PC-9 (cell line): ENCODE data around the gene FREM3. TPM values are rescaled to one million over a fixed set of nuclear protein-coding genes. Genes with fewer than 3 reads are reported as not detected.

Source experiments
- BruUV-seq: library from RNA; stranded (reverse); fragments of 400-500 nt; replicated peaks from 2 replicates; lab custom pipeline; 2021; lab: Mats Ljungman, UMichigan
- CTCF ChIA-PET: fragments of 300-600 bp; sonication (Branson Sonifier 250); formaldehyde crosslinking; loops from one replicate; lab custom pipeline; 2022; ENCODE audit warnings: antibody characterized with exemption; lab: Charles Lee
- POLR2A ChIA-PET: fragments of 300-600 bp; sonication (Branson Sonifier 250); formaldehyde crosslinking; loops from one replicate; lab custom pipeline; 2022; ENCODE audit warnings: antibody characterized with exemption; ENCODE audit not compliant: unreplicated experiment; lab: Charles Lee
- DNase-seq, 2 experiments: peaks; one replicate each; pipeline versions ENCODE4 v3.0.0 to v3.0.0-alpha.2; 2015 to 2022; ENCODE audit warnings: mixed read lengths in 1 of 2
- H2AFZ ChIP-seq: fragments of 200-600 bp; sonication (generic); 2 replicates; pipeline ENCODE4 v1.8.1; 2017; ENCODE audit warnings: antibody characterized with exemption
- H3F3A ChIP-seq: fragments of 200-600 bp; sonication (generic); 2 replicates; pipeline ENCODE4 v1.8.1; 2017; ENCODE audit warnings: antibody characterized with exemption, mild to moderate bottlenecking, low read depth; ENCODE audit not compliant: insufficient read depth
- H3K27ac ChIP-seq: fragments of 200-600 bp; sonication (generic); 2 replicates; pipeline ENCODE4 v1.6.1; 2016; ENCODE audit warnings: mixed run types
- H3K27me3 ChIP-seq: fragments of 200-600 bp; sonication (generic); 2 replicates; pipeline ENCODE4 v1.6.1; 2016; ENCODE audit warnings: low read depth, mixed run types; ENCODE audit not compliant: insufficient read depth
- H3K36me3 ChIP-seq: fragments of 200-600 bp; sonication (generic); 2 replicates; pipeline ENCODE4 v1.6.1; 2016; ENCODE audit warnings: low read depth, mixed run types
- H3K4me1 ChIP-seq: fragments of 200-600 bp; sonication (generic); replicated peaks from 2 replicates; pipeline ENCODE4 v1.6.1; 2016; ENCODE audit warnings: mixed run types; ENCODE audit not compliant: insufficient read depth
- H3K4me2 ChIP-seq: fragments of 200-600 bp; sonication (generic); 2 replicates; pipeline ENCODE4 v1.6.1; 2017; ENCODE audit warnings: mixed run types
- H3K4me3 ChIP-seq: fragments of 200-600 bp; sonication (generic); 2 replicates; pipeline ENCODE4 v1.6.1; 2016; ENCODE audit warnings: mixed run types
- H3K79me2 ChIP-seq: fragments of 200-600 bp; sonication (generic); 2 replicates; pipeline ENCODE4 v1.6.1; 2017; ENCODE audit warnings: low read depth, mixed run types
- H3K9me2 ChIP-seq: fragments of 200-600 bp; sonication (generic); 2 replicates; pipeline ENCODE4 v1.8.1; 2017; ENCODE audit warnings: mild to moderate bottlenecking; ENCODE audit not compliant: insufficient read depth
- H3K9me3 ChIP-seq: fragments of 200-600 bp; sonication (generic); 2 replicates; pipeline ENCODE4 v1.8.1; 2016; ENCODE audit warnings: low read depth; ENCODE audit not compliant: insufficient read depth
- H4K20me1 ChIP-seq: fragments of 200-600 bp; sonication (generic); 2 replicates; pipeline ENCODE4 v1.8.1; 2017; ENCODE audit not compliant: insufficient read depth
- CTCF ChIP-seq: fragments of 200-600 bp; sonication (generic); conservative IDR thresholded peaks from 2 replicates; pipeline ENCODE4 v1.6.1; 2017; ENCODE audit warnings: mixed run types, antibody characterized with exemption, mild to moderate bottlenecking, moderate library complexity
- EZH2 ChIP-seq: fragments of 200-600 bp; sonication (generic); IDR thresholded peaks from 2 replicates; pipeline ENCODE4 v1.8.0; 2017; ENCODE audit warnings: antibody characterized with exemption, low read depth
- intact Hi-C: fragments of 100-400 bp; cut with micrococcal nuclease; formaldehyde crosslinking; loops from one replicate; pipeline ENCODE4 v1.10.0; 2022; ENCODE audit not compliant: unreplicated experiment
- total RNA-seq: library from RNA; stranded (reverse); gene quantifications from 2 replicates; pipeline ENCODE4 v1.2.3, GENCODE V29; 2021

FREM3 gene
- total RNA-seq, 1 experiment from 2014 or later, result not detected

DNA sequence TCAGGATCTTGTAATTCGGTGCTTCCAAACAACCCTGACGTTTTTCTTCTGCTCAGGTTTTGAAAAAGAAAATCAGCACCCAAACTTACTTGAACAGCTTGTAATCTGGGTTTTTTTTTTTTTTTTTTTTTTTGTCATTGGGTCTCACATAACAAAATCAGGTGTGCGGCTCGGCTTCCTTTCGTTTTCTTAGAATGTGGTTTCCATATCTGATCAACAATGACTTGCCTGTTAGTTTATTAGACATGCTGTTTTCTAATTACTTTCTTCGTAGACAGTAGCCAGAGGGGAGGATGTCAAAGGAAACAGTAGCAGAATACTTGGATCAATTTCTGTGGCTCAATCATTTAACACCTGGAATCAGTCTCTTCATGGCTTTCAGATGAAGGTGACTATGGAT, 890 bp upstream of the FREM3 start:
- intact Hi-C loops, result no loop called here
- Histone ChIP-seq H3K79me2 (no peaks in the 10 kb centered on the region), H3K4me1 (no peaks in the 10 kb centered on the region), H4K20me1 (no peaks in the 10 kb centered on the region), H3K4me2 (no peak overlapping the region), H3F3A (no peaks in the 10 kb centered on the region), H3K27ac (no peak overlapping the region), H2AFZ (no peak overlapping the region), H3K9me2 (no peaks in the 10 kb centered on the region), H3K36me3 (no peaks in the 10 kb centered on the region), H3K9me3 (no peaks in the 10 kb centered on the region), H3K27me3 (no peaks in the 10 kb centered on the region), H3K4me3 (no peak overlapping the region)
- TF ChIP-seq EZH2, result no peak
- no peak for TF ChIP-seq CTCF
- ChIA-PET POLR2A (no interaction called here), CTCF (no interaction called here)
- BruUV-seq, result no TSS peak
- DNase-seq, result no peak

DNA sequence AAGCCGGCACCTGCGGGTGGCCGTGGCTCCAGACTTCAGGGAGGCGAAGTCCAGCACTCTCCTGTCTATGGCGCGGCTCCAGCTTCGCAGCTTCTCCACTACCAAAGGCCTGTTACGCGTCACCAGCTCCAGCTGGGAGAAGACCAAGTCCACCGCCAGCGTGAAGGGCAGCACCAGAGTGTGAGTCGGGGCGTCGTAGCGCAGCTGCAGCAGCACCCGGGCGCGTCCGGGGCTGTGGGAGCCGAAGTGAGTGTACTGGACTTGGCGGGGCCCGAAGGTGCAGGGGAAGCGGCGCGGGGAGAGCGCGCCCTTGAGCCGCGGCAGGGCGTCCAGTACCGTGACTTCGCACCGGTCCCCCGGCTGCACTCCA, 444 bp downstream of the FREM3 start:
- intact Hi-C loops, result no loop called here
- Histone ChIP-seq H3K4me2 (no peak overlapping the region), H3K4me1 (no peaks in the 10 kb centered on the region), H2AFZ (no peak overlapping the region), H3F3A (no peaks in the 10 kb centered on the region), H3K27ac (no peak overlapping the region), H3K9me2 (no peaks in the 10 kb centered on the region), H3K9me3 (no peaks in the 10 kb centered on the region), H3K36me3 (no peaks in the 10 kb centered on the region), H3K79me2 (no peaks in the 10 kb centered on the region), H3K27me3 (no peaks in the 10 kb centered on the region), H4K20me1 (no peaks in the 10 kb centered on the region), H3K4me3 (no peak overlapping the region)
- POLR2A ChIA-PET, result no interaction called here
- DNase-seq, result no peak
- no peak for TF ChIP-seq CTCF
- no peak for TF ChIP-seq EZH2
- no TSS peak for BruUV-seq
- CTCF ChIA-PET, result no interaction called here

- CTCF ChIA-PET, result no interaction called here
- no peak for TF ChIP-seq EZH2
- TF ChIP-seq CTCF, result no peak
- no TSS peak for BruUV-seq
- H3K4me3 ChIP-seq, result no peak overlapping the region
- no peaks in the 10 kb centered on the region for H3F3A ChIP-seq
- H3K27me3 ChIP-seq, result no peaks in the 10 kb centered on the region
- H3K27ac ChIP-seq, result no peak overlapping the region
- H3K4me2 ChIP-seq, result no peak overlapping the region
- no peak for DNase-seq
- no peaks in the 10 kb centered on the region for H3K4me1 ChIP-seq
- intact Hi-C loops, result no loop called here
- no peaks in the 10 kb centered on the region for H3K9me2 ChIP-seq
- no peak overlapping the region for H2AFZ ChIP-seq
- H3K79me2 ChIP-seq, result no peaks in the 10 kb centered on the region
- H3K9me3 ChIP-seq, result no peaks in the 10 kb centered on the region
- no peaks in the 10 kb centered on the region for H3K36me3 ChIP-seq
- no peaks in the 10 kb centered on the region for H4K20me1 ChIP-seq
- POLR2A ChIA-PET, result no interaction called here
Measured at GRCh38 chr4:143699331-143700045, 987 bp downstream of the FREM3 start.
